Measurements from ENCODE around the gene RNF207. TPM values are rescaled to one million over a fixed set of nuclear protein-coding genes. Genes with fewer than 3 reads are reported as not detected.

RNF207 gene
- total and polyA plus RNA-seq, 2 of the 13 experiments (the other 11 are each of a cell fraction or from before 2014, with no cell fraction given) = 9.8 to 15.9 TPM

DNA sequence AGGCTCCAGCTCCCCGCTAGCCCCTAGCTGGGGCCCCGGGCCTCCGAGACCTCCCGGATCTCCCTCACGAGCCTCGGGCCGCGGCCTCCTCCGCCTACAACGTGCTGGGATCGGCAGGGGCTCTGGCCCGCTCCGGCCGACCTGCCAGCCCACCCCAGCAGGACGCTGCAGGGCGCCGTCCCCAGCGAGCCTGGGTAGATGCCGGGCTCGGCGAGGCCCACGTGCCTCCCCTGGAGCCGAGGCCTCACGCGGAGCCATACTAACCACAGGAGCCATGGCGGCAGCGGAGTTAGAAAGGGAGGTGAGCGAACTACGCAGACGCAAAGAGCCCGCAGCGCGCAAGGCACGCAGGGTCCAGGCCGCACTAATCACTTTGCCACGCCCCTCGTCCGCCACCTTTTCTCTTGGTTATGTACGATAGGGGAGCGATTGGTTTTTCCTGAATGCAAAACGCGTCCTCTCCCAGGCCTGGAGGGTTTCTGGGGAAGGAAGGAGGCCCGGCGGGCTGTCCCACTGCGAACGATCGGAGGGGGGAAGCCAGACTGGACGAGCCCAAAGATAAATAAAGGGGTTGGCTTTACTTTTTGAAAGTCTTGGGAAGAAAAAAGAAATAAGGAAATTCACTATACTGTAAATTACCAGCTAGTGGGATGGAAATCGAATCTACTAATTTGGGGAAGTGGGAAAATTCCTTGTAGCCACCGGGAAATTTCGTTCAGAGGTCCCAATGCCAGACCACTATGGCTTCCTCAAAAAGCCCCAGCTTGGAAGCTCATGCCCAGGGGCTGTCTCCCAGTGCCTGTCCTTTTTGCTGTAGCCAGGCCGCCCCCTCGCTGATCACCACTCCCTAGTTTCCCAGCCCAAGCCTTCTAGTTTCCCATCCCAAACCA lies 6.4 kb upstream of the RNF207 start, which contains the start of gene RPL22 (continued):
- TF ChIP-seq POGK (CRISPR knock-in tag; conservative IDR thresholded peaks at IDR 0.05) (peak; percentile 59; the same call in 1 of the 2 replicates), ZNF598 (CRISPR knock-in tag; IDR thresholded peaks at IDR 0.05; ENCODE audit: borderline replicate concordance) (peak; percentile 77; the same call in 1 of the 2 replicates), KDM4B (CRISPR knock-in tag; IDR thresholded peaks at IDR 0.05) (no peak), ZNF326 (CRISPR knock-in tag; IDR thresholded peaks at IDR 0.05; ENCODE audit: borderline replicate concordance) (no peak; the same call in 1 of the 2 replicates), ZFYVE20 (CRISPR knock-in tag; IDR thresholded peaks at IDR 0.05; ENCODE audit: borderline replicate concordance, low read depth) (peak; percentile 86; the same call in 1 of the 2 replicates), ZNF251 (CRISPR knock-in tag; IDR thresholded peaks at IDR 0.05) (no peak), HOXA9 (CRISPR knock-in tag; IDR thresholded peaks at IDR 0.05; ENCODE audit: borderline replicate concordance) (peak; percentile 90), ZNF530 (CRISPR knock-in tag; IDR thresholded peaks at IDR 0.05; ENCODE audit: low read depth) (no peak), CC2D1A (CRISPR knock-in tag; IDR thresholded peaks at IDR 0.05) (no peak), KLF13 (CRISPR knock-in tag; IDR thresholded peaks at IDR 0.05) (peak; percentile 34; the same call in 1 of the 2 replicates), KDM5A (IDR thresholded peaks at IDR 0.05; ENCODE audit: borderline replicate concordance, low read length) (peak; percentile 84), ZNF766 (CRISPR knock-in tag; IDR thresholded peaks at IDR 0.05; ENCODE audit: borderline replicate concordance) (peak; percentile 88; the same call in 1 of the 2 replicates)
- TF ChIP-seq, protein P1, sequence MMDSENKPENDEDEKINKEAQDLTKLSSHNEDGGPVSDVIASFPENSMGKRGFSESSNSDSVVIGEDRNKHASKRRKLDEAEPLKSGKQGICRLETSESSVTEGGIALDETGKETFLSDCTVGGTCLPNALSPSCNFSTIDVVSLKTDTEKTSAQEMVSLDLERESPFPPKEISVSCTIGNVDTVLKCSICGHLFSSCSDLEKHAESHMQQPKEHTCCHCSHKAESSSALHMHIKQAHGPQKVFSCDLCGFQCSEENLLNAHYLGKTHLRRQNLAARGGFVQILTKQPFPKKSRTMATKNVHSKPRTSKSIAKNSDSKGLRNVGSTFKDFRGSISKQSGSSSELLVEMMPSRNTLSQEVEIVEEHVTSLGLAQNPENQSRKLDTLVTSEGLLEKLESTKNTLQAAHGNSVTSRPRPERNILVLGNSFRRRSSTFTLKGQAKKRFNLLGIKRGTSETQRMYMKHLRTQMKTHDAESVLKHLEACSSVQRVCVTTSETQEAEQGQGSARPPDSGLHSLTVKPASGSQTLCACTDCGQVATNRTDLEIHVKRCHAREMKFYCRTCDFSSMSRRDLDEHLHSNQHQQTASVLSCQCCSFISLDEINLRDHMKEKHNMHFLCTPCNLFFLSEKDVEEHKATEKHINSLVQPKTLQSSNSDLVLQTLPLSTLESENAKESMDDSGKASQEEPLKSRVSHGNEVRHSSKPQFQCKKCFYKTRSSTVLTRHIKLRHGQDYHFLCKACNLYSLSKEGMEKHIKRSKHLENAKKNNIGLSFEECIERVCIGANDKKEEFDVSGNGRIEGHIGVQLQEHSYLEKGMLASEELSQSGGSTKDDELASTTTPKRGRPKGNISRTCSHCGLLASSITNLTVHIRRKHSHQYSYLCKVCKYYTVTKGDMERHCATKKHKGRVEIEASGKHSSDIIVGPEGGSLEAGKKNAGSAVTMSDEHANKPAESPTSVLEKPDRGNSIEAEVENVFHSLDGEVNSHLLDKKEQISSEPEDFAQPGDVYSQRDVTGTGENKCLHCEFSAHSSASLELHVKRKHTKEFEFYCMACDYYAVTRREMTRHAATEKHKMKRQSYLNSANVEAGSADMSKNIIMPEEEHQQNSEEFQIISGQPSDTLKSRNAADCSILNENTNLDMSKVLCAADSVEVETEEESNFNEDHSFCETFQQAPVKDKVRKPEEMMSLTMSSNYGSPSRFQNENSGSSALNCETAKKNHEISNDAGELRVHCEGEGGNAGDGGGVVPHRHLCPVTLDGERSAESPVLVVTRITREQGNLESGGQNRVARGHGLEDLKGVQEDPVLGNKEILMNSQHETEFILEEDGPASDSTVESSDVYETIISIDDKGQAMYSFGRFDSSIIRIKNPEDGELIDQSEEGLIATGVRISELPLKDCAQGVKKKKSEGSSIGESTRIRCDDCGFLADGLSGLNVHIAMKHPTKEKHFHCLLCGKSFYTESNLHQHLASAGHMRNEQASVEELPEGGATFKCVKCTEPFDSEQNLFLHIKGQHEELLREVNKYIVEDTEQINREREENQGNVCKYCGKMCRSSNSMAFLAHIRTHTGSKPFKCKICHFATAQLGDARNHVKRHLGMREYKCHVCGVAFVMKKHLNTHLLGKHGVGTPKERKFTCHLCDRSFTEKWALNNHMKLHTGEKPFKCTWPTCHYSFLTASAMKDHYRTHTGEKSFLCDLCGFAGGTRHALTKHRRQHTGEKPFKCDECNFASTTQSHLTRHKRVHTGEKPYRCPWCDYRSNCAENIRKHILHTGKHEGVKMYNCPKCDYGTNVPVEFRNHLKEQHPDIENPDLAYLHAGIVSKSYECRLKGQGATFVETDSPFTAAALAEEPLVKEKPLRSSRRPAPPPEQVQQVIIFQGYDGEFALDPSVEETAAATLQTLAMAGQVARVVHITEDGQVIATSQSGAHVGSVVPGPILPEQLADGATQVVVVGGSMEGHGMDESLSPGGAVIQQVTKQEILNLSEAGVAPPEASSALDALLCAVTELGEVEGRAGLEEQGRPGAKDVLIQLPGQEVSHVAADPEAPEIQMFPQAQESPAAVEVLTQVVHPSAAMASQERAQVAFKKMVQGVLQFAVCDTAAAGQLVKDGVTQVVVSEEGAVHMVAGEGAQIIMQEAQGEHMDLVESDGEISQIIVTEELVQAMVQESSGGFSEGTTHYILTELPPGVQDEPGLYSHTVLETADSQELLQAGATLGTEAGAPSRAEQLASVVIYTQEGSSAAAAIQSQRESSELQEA (CRISPR knock-in tag; IDR thresholded peaks at IDR 0.05; ENCODE audit: not compliant biosample characterization) = peak; percentile 86
- TF ChIP-seq, protein P2, sequence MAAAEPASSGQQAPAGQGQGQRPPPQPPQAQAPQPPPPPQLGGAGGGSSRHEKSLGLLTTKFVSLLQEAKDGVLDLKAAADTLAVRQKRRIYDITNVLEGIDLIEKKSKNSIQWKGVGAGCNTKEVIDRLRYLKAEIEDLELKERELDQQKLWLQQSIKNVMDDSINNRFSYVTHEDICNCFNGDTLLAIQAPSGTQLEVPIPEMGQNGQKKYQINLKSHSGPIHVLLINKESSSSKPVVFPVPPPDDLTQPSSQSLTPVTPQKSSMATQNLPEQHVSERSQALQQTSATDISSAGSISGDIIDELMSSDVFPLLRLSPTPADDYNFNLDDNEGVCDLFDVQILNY (CRISPR knock-in tag; conservative IDR thresholded peaks at IDR 0.05) = no peak; the same call in 1 of the 2 replicates
